HCT116 (cell line): ENCODE measurements around the gene NR2E1.

Experiments
- REST ChIP-seq: IDR thresholded peaks from 2 replicates; pipeline ENCODE4 v1.6.1; 2012; ENCODE audit warnings: low read depth
- TF ChIP-seq, protein P1 (sequence below), 3 experiments: fragments of 200-600 bp in 1 of 3; sonication (generic) in 1 of 3; IDR thresholded peaks in 2 of 3; conservative IDR thresholded peaks in 1 of 3; 2 replicates each; pipeline ENCODE4 v1.5.1; 2012 to 2017; ENCODE audit warnings: low read depth in 2 of 3, low read length in 2 of 3, antibody characterized with exemption in 1 of 3, borderline replicate concordance in 1 of 3, control low read depth in 1 of 3, mild to moderate bottlenecking in 1 of 3, mixed read lengths in 1 of 3, mixed run types in 1 of 3, moderate library complexity in 1 of 3; ENCODE audit not compliant: insufficient read depth in 1 of 3

DNA sequence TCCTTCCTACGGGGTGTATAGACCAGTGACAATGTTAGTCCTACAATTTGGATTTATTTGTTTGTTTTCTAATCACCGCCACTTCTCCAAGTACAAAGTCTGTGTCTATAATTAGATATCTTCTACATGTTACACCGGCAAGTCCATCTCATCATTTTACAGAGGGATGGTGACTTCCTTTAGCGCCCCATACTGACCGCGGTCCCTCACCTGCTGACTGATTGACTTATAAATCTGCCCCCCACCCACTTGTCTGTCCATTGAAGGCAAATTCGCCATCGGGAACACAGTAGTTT, 8.9 kb upstream of the NR2E1 start:
- TF ChIP-seq, protein P1, sequence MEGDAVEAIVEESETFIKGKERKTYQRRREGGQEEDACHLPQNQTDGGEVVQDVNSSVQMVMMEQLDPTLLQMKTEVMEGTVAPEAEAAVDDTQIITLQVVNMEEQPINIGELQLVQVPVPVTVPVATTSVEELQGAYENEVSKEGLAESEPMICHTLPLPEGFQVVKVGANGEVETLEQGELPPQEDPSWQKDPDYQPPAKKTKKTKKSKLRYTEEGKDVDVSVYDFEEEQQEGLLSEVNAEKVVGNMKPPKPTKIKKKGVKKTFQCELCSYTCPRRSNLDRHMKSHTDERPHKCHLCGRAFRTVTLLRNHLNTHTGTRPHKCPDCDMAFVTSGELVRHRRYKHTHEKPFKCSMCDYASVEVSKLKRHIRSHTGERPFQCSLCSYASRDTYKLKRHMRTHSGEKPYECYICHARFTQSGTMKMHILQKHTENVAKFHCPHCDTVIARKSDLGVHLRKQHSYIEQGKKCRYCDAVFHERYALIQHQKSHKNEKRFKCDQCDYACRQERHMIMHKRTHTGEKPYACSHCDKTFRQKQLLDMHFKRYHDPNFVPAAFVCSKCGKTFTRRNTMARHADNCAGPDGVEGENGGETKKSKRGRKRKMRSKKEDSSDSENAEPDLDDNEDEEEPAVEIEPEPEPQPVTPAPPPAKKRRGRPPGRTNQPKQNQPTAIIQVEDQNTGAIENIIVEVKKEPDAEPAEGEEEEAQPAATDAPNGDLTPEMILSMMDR (IDR thresholded peaks at IDR 0.05 in 2 of 3, conservative IDR thresholded peaks at IDR 0.05 in 1 of 3; ENCODE audit: borderline replicate concordance in 1 of 3, insufficient read depth in 1 of 3, low read depth in 2 of 3, low read length in 2 of 3): no peak
- TF ChIP-seq REST: no peak
